BE2C (cell line): Measurements from ENCODE around the gene DYNAP.

Experiments used
- DNase-seq: peaks from one replicate; pipeline ENCODE4 v3.0.0-alpha.2; 2020
- H3K27me3 ChIP-seq: fragments of 250-450 bp; sonication (Bioruptor Pico); 2 replicates; pipeline ENCODE4 v1.5.1; 2020; ENCODE audit warnings: mild to moderate bottlenecking
- H3K36me3 ChIP-seq: fragments of 250-450 bp; sonication (Bioruptor Pico); 2 replicates; pipeline ENCODE4 v1.5.1; 2020; ENCODE audit warnings: mild to moderate bottlenecking
- H3K4me1 ChIP-seq: fragments of 250-450 bp; sonication (Bioruptor Pico); 2 replicates; pipeline ENCODE4 v1.5.1; 2020
- H3K4me3 ChIP-seq: 2 replicates; pipeline ENCODE4 v1.5.1; 2011; ENCODE audit warnings: low read depth, low read length
- H3K9me3 ChIP-seq: fragments of 250-450 bp; sonication (Bioruptor Pico); 2 replicates; pipeline ENCODE4 v1.5.1; 2020
- CTCF ChIP-seq: IDR thresholded peaks from 2 replicates; pipeline ENCODE4 v1.5.1; 2012; ENCODE audit warnings: mild to moderate bottlenecking, low read depth, low read length

The DYNAP gene

GRCh38 chr18:54622084-54622483 lies 31.0 kb downstream of the DYNAP start:
- no peak overlapping the region for H3K4me3 ChIP-seq
- H3K27me3 ChIP-seq: no peaks in the 10 kb centered on the region
- no peaks in the 10 kb centered on the region for H3K4me1 ChIP-seq
- no peaks in the 10 kb centered on the region for H3K9me3 ChIP-seq
- DNase-seq: no peak
- no peaks in the 10 kb centered on the region for H3K36me3 ChIP-seq
- TF ChIP-seq CTCF: no peak

GRCh38 chr18:54626779-54627178 lies 35.7 kb downstream of the DYNAP start:
- H3K9me3 ChIP-seq: no peaks in the 10 kb centered on the region
- DNase-seq: no peak
- TF ChIP-seq CTCF: no peak
- no peaks in the 10 kb centered on the region for H3K36me3 ChIP-seq
- no peak overlapping the region for H3K4me3 ChIP-seq
- H3K4me1 ChIP-seq: no peaks in the 10 kb centered on the region
- H3K27me3 ChIP-seq: no peaks in the 10 kb centered on the region

- Histone ChIP-seq H3K27me3 (no peaks in the 10 kb centered on the region), H3K4me1 (no peaks in the 10 kb centered on the region), H3K4me3 (no peak overlapping the region), H3K9me3 (no peaks in the 10 kb centered on the region), H3K36me3 (no peaks in the 10 kb centered on the region)
- no peak for DNase-seq
- TF ChIP-seq CTCF: no peak
These were observed 39.9 kb downstream of the DYNAP start for GRCh38 chr18:54630963-54631362.

- H3K4me3 ChIP-seq: no peak overlapping the region
- DNase-seq: no peak
- H3K9me3 ChIP-seq: no peaks in the 10 kb centered on the region
- H3K27me3 ChIP-seq: no peaks in the 10 kb centered on the region
- no peaks in the 10 kb centered on the region for H3K36me3 ChIP-seq
- H3K4me1 ChIP-seq: no peaks in the 10 kb centered on the region
- TF ChIP-seq CTCF: no peak
These were observed 45.2 kb downstream of the DYNAP start for GRCh38 chr18:54636217-54636616.

- Histone ChIP-seq H3K4me1 (no peaks in the 10 kb centered on the region), H3K9me3 (no peaks in the 10 kb centered on the region), H3K27me3 (no peaks in the 10 kb centered on the region), H3K36me3 (no peaks in the 10 kb centered on the region), H3K4me3 (no peak overlapping the region)
- no peak for TF ChIP-seq CTCF
- DNase-seq: no peak
These were observed 50.7 kb downstream of the DYNAP start for GRCh38 chr18:54641734-54642133.

GRCh38 chr18:54647176-54647575 lies 56.1 kb downstream of the DYNAP start:
- TF ChIP-seq CTCF: peak; percentile 40
- Histone ChIP-seq H3K4me1 (no peaks in the 10 kb centered on the region), H3K9me3 (no peaks in the 10 kb centered on the region), H3K27me3 (no peaks in the 10 kb centered on the region), H3K36me3 (no peaks in the 10 kb centered on the region), H3K4me3 (no peak overlapping the region)
- DNase-seq: no peak
